ENCODE results near the gene P2RY14. TPM values are rescaled to one million over a fixed set of nuclear protein-coding genes. Genes with fewer than 3 reads are reported as not detected.
A peak's percentile ranks its signal among the peaks of the same experiment; 100 is the strongest.

The P2RY14 gene
- total RNA-seq, 2 donors from 2014 or later, result 1.7 to 2.9 TPM

DNA sequence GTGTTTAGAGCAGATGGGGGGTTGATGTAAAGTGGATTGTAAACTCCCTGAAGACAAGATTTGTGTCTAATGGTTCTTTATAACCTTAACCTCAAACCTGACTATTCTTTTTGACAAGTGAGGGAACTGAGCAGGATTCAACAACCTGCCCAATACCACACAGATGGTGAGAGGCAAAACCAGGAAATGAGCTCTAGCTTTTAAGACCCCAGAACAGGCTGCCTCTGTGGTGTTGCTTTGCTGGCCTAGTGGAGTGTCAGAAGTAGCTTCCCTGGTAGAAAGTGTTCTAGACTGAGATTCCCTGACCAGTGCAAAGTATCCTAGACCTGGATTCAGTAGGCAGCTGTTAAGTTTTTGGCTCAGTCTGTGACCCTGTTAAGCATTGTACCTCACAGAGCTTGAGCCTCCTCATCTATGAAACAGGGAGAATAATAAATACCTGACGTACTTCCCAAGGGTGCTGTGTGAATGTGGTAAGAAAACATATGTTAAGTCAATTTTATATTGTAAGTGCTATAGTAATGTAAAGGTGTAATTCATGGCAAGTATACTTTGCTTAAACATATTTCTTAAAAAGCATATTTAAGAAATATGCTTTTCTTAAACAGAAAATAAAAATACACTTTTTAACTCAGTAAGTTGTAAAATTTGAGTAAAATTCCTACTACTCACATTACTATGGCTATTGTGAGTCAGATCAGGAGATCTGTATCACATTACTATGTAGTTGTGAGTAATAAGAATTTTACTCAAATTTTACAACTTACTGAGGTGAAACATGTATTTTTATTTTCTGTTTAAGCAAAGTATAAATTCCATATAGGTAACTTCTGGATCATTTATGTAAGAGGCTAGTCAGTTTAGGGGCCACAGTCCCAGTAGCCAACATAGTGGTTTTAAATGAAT, 29.5 kb upstream of the P2RY14 start:
- intact Hi-C loops (cut with DNase I), result no loop called here
- no peak overlapping the region for H3K9ac ChIP-seq (ENCODE audit: low read depth in 2 of 2, low read length in 2 of 2)
- no peaks in the 10 kb centered on the region for H3K9me3 ChIP-seq
- no peak overlapping the region for H3K4me3 ChIP-seq
- H3K27me3 ChIP-seq, result no peaks in the 10 kb centered on the region
- no peaks in the 10 kb centered on the region for H3K4me1 ChIP-seq
- no peak overlapping the region for H3K27ac ChIP-seq
- no peak for DNase-seq
- TF ChIP-seq, protein P1, sequence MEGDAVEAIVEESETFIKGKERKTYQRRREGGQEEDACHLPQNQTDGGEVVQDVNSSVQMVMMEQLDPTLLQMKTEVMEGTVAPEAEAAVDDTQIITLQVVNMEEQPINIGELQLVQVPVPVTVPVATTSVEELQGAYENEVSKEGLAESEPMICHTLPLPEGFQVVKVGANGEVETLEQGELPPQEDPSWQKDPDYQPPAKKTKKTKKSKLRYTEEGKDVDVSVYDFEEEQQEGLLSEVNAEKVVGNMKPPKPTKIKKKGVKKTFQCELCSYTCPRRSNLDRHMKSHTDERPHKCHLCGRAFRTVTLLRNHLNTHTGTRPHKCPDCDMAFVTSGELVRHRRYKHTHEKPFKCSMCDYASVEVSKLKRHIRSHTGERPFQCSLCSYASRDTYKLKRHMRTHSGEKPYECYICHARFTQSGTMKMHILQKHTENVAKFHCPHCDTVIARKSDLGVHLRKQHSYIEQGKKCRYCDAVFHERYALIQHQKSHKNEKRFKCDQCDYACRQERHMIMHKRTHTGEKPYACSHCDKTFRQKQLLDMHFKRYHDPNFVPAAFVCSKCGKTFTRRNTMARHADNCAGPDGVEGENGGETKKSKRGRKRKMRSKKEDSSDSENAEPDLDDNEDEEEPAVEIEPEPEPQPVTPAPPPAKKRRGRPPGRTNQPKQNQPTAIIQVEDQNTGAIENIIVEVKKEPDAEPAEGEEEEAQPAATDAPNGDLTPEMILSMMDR (IDR thresholded peaks at IDR 0.05), result no peak
- no peaks in the 10 kb centered on the region for H3K36me3 ChIP-seq

DNA sequence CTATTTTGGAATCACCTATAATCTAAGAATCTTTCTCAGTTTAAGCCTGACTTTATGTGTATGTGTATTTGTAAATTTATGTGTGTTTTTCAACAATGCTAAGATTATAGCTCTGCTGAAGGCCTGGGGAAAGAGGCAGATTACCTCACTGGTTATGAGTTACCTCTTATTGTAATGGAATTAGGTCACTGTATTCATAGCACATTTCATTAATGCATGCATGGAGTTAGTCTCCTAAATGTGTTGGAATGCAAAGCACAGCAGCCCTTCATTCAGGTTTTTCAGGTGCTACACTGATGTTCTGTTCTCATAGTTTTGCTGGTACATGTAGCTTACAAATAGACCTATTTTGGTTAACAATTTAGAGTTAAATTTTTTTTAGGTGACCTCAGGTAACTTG, 28.8 kb upstream of the P2RY14 start:
- Histone ChIP-seq H3K9me3 (no peaks in the 10 kb centered on the region), H3K9ac (ENCODE audit: low read depth in 2 of 2, low read length in 2 of 2) (no peak overlapping the region), H3K27me3 (no peaks in the 10 kb centered on the region), H3K4me1 (no peaks in the 10 kb centered on the region), H3K4me3 (no peak overlapping the region), H3K36me3 (no peaks in the 10 kb centered on the region), H3K27ac (no peak overlapping the region)
- DNase-seq, result no peak
- intact Hi-C loops (cut with DNase I), result no loop called here
- TF ChIP-seq, protein P1 (IDR thresholded peaks at IDR 0.05), result no peak

DNA sequence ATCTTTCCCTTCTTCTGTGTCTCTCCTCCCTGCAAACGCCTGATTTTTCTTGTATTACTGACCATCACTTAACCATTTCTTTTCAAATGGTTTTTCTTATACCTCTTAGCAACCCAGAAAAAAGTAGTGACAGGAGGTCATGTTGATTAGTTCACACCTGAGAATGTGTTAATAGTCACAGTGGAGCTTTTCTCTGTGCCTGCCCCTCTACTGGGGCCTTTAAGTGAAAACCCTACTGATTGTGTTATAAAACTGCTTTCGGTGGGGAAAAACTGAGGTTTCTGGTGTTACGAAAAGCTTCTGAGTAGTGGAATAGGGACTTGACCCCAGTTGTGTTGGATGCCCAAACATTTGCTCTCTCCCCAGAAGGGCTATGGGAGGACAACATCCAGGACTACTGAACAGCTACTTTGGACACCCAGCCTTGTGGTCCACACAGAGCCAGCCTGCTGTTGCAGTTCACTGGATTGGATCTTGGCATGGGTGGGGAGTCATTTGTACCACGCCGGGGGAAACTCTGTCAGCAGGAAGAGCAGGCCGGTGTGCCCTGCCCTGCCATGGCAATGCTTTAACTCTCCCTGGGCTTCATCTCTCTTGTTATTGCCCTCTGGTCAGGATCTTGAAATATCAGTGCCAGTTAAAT, 27.9 kb upstream of the P2RY14 start:
- Histone ChIP-seq H3K4me1 (no peaks in the 10 kb centered on the region), H3K9ac (ENCODE audit: low read depth in 2 of 2, low read length in 2 of 2) (no peak overlapping the region), H3K9me3 (no peaks in the 10 kb centered on the region), H3K4me3 (no peak overlapping the region), H3K27ac (no peak overlapping the region), H3K36me3 (no peaks in the 10 kb centered on the region), H3K27me3 (no peaks in the 10 kb centered on the region)
- intact Hi-C loops (cut with DNase I), result no loop called here
- TF ChIP-seq, protein P1 (IDR thresholded peaks at IDR 0.05), result no peak
- DNase-seq, result no peak

DNA sequence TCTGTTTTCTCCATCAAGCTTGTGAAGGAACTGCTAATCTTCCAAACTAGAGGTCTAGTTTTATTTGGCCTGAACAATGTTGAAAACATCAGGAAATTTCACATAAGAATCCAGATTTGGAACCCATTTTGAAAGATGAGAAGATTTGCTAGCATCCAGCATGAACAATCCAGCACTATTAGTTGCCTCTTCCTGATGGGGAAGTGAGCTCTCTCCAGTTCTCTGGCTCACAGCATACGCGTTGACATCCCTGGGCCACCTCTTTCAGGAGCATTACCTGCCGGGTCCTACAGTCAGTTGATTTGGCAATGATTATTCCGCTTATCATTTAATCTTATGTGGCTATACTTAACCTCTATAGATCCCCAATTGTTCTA, 27.4 kb upstream of the P2RY14 start:
- Histone ChIP-seq H3K9me3 (no peaks in the 10 kb centered on the region), H3K27me3 (no peaks in the 10 kb centered on the region), H3K4me1 (no peaks in the 10 kb centered on the region), H3K9ac (ENCODE audit: low read depth in 2 of 2, low read length in 2 of 2) (no peak overlapping the region), H3K4me3 (no peak overlapping the region), H3K36me3 (no peaks in the 10 kb centered on the region), H3K27ac (no peak overlapping the region)
- no peak for DNase-seq
- TF ChIP-seq, protein P1 (IDR thresholded peaks at IDR 0.05), result no peak
- intact Hi-C loops (cut with DNase I), result no loop called here

DNA sequence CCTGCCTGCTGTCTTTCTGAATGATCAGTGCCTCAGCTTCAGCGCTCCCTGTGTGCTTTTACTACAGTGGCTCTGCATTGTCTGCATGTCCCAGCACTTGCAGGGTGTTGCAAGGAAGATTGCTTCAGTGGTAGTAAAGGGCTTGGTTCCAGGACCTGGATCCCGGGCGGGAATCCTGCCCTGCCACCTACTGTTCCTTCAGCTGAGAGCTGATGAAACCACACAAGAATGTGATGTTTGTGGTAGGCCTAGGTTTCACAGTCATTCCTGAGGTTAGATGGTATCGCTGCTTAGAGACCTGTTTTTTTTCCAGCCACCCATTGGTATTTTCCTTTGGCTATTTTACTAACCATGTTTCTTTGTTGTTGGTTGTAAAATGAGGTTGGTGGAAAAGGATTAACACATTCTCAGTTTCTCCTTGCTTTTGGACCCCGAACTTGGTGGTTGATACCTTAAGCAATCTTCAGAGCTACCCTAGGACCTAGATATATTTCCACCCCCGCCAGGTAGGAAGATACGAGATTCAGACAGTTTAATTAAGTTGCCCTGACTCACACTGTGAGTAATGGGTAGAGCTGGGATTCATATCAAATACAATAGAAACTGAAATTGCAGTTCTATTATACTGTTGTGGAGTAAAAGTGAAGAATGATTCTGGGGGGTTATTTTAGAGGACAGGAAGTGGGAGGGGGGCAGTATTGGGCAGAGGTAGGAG, 26.9 kb upstream of the P2RY14 start:
- TF ChIP-seq, protein P1 (IDR thresholded peaks at IDR 0.05), result no peak
- Histone ChIP-seq H3K27me3 (no peaks in the 10 kb centered on the region), H3K36me3 (no peaks in the 10 kb centered on the region), H3K9ac (ENCODE audit: low read depth in 2 of 2, low read length in 2 of 2) (no peak overlapping the region), H3K27ac (no peak overlapping the region), H3K4me3 (no peak overlapping the region), H3K9me3 (no peaks in the 10 kb centered on the region), H3K4me1 (no peaks in the 10 kb centered on the region)
- intact Hi-C loops (cut with DNase I), result no loop called here
- DNase-seq, result peak; percentile 28
